Measurements from ENCODE around the gene CNKSR2. TPM values are rescaled to one million over a fixed set of nuclear protein-coding genes. Genes with fewer than 3 reads are reported as not detected.

CNKSR2 gene
- total RNA-seq, 1 experiment from 2014 or later: 1.5 TPM

- no peaks in the 10 kb centered on the region for H3K79me2 ChIP-seq (ENCODE audit: low read depth)
- intact Hi-C loops (cut with micrococcal nuclease; ENCODE audit: unreplicated experiment): no loop called here
- TF ChIP-seq EZH2 (IDR thresholded peaks at IDR 0.05; ENCODE audit: low read depth) (no peak), CTCF (conservative IDR thresholded peaks at IDR 0.05) (no peak)
- ChIA-PET CTCF (no interaction called here), POLR2A (ENCODE audit: unreplicated experiment) (no interaction called here)
- H4K20me1 ChIP-seq (ENCODE audit: insufficient read depth): no peaks in the 10 kb centered on the region
- H3K9me3 ChIP-seq (ENCODE audit: insufficient read depth, low read depth): no peaks in the 10 kb centered on the region
- no peaks in the 10 kb centered on the region for H3K27me3 ChIP-seq (ENCODE audit: insufficient read depth, low read depth)
- DNase-seq: no peak
- no peaks in the 10 kb centered on the region for H3K4me1 ChIP-seq (replicated peaks; ENCODE audit: insufficient read depth)
- H3K4me3 ChIP-seq: no peak overlapping the region
- no peak overlapping the region for H3K27ac ChIP-seq
- H3K36me3 ChIP-seq (ENCODE audit: low read depth): no peaks in the 10 kb centered on the region
- H3F3A ChIP-seq (ENCODE audit: insufficient read depth, low read depth): no peaks in the 10 kb centered on the region
- H3K4me2 ChIP-seq: no peak overlapping the region
- H3K9me2 ChIP-seq (ENCODE audit: insufficient read depth): no peaks in the 10 kb centered on the region
- H2AFZ ChIP-seq: no peak overlapping the region
- BruUV-seq (replicated peaks): no TSS peak
Measured at GRCh38 chrX:21623778-21624501, 249.7 kb downstream of the CNKSR2 start.

DNA sequence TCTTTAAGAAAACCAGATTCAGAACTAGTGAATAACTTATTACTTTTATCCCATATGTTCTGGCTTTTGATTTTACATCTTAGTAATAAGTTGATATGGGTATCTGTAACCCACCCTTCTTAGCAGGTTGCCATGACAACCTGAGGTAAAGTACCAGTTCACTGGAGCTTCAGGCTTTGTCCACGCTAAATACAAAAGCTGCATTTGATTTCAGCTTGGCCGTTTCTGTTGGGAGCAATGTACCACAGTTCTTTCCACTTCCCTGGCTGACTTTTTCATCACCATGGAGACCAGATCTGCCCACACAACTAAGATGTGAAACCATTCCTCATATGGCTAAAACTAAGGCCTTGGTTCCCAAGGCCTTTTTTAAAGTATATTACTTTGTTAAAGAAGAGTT is 257.8 kb downstream of the CNKSR2 start:
- Histone ChIP-seq H3K4me3 (no peak overlapping the region), H3K4me1 (replicated peaks; ENCODE audit: insufficient read depth) (no peaks in the 10 kb centered on the region), H3K9me3 (ENCODE audit: insufficient read depth, low read depth) (no peaks in the 10 kb centered on the region), H2AFZ (no peak overlapping the region), H3K27me3 (ENCODE audit: insufficient read depth, low read depth) (no peaks in the 10 kb centered on the region), H3F3A (ENCODE audit: insufficient read depth, low read depth) (no peaks in the 10 kb centered on the region), H4K20me1 (ENCODE audit: insufficient read depth) (no peaks in the 10 kb centered on the region), H3K36me3 (ENCODE audit: low read depth) (no peaks in the 10 kb centered on the region), H3K27ac (no peak overlapping the region), H3K9me2 (ENCODE audit: insufficient read depth) (no peaks in the 10 kb centered on the region), H3K79me2 (ENCODE audit: low read depth) (no peaks in the 10 kb centered on the region), H3K4me2 (no peak overlapping the region)
- no peak for DNase-seq
- TF ChIP-seq EZH2 (IDR thresholded peaks at IDR 0.05; ENCODE audit: low read depth): no peak
- no peak for TF ChIP-seq CTCF (conservative IDR thresholded peaks at IDR 0.05)
- CTCF ChIA-PET: no interaction called here
- POLR2A ChIA-PET (ENCODE audit: unreplicated experiment): interaction anchor here (0.6 kb wide), 1 partner anchor 26 kb away, joined by 3 read pairs; no protein-coding TSS in a partner anchor
- no TSS peak for BruUV-seq (replicated peaks)
- intact Hi-C loops (cut with micrococcal nuclease; ENCODE audit: unreplicated experiment): no loop called here

DNA sequence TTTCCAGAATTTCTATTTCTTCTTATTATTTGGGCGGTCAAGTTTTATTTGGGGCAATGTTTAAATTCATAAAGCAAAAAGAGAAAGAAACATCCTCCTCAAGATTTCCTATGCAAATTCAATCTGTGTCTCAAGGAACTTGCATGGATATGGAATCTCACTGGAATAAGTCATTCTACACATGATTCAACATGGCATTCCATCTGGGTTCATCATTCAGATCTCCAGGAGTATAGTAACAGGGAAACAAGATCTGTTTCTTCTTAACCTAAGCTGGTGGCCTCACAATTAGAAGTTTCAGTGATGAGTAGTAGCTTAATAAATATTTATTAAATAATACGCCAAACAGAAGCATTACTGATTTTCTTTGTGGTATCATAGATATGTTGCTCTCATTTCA is 264.1 kb downstream of the CNKSR2 start:
- Histone ChIP-seq H3K9me2 (ENCODE audit: insufficient read depth) (no peaks in the 10 kb centered on the region), H3K4me1 (replicated peaks; ENCODE audit: insufficient read depth) (no peaks in the 10 kb centered on the region), H4K20me1 (ENCODE audit: insufficient read depth) (no peaks in the 10 kb centered on the region), H3K4me3 (no peak overlapping the region), H3K27ac (no peak overlapping the region), H3K79me2 (ENCODE audit: low read depth) (no peaks in the 10 kb centered on the region), H3F3A (ENCODE audit: insufficient read depth, low read depth) (no peaks in the 10 kb centered on the region), H3K36me3 (ENCODE audit: low read depth) (no peaks in the 10 kb centered on the region), H3K4me2 (no peak overlapping the region), H2AFZ (no peak overlapping the region), H3K9me3 (ENCODE audit: insufficient read depth, low read depth) (no peaks in the 10 kb centered on the region), H3K27me3 (ENCODE audit: insufficient read depth, low read depth) (no peaks in the 10 kb centered on the region)
- TF ChIP-seq CTCF (conservative IDR thresholded peaks at IDR 0.05): no peak
- POLR2A ChIA-PET (ENCODE audit: unreplicated experiment): no interaction called here
- no peak for DNase-seq
- intact Hi-C loops (cut with micrococcal nuclease; ENCODE audit: unreplicated experiment): no loop called here
- CTCF ChIA-PET: no interaction called here
- BruUV-seq (replicated peaks): no TSS peak
